ENCODE data around the gene PTH1R.

The PTH1R gene

GRCh38 chr3:46934072-46934471 is 56.6 kb downstream of the PTH1R start:
- DNase-seq: no peak

GRCh38 chr3:46934498-46935167 is 57.1 kb downstream of the PTH1R start:
- no peak for DNase-seq

GRCh38 chr3:46935168-46935858 is 57.8 kb downstream of the PTH1R start:
- no peak for DNase-seq

- no peak for DNase-seq
Observed at GRCh38 chr3:46935989-46936558, 58.6 kb downstream of the PTH1R start.

- DNase-seq: no peak
Observed at GRCh38 chr3:46936733-46937250, 59.3 kb downstream of the PTH1R start.

- no peak for DNase-seq
Observed at GRCh38 chr3:46938118-46938517, 60.6 kb downstream of the PTH1R start.

- no peak for DNase-seq
Observed at GRCh38 chr3:46939578-46940445, 62.3 kb downstream of the PTH1R start.

- DNase-seq: no peak
Observed at GRCh38 chr3:46942076-46942475, 64.6 kb downstream of the PTH1R start.

GRCh38 chr3:46942481-46943236 is 65.1 kb downstream of the PTH1R start:
- no peak for DNase-seq

GRCh38 chr3:46943237-46944187 is 66.0 kb downstream of the PTH1R start:
- no peak for DNase-seq

GRCh38 chr3:46944191-46944590 is 66.7 kb downstream of the PTH1R start:
- no peak for DNase-seq

GRCh38 chr3:46946416-46946815 is 68.9 kb downstream of the PTH1R start:
- DNase-seq: no peak

- no peak for DNase-seq
Observed at GRCh38 chr3:46946856-46947545, 69.5 kb downstream of the PTH1R start.

GRCh38 chr3:46947546-46947901 is 70.0 kb downstream of the PTH1R start:
- DNase-seq: no peak

- no peak for DNase-seq
Observed at GRCh38 chr3:46947981-46948791, 70.7 kb downstream of the PTH1R start.

GRCh38 chr3:46948830-46949671 is 71.5 kb downstream of the PTH1R start:
- no peak for DNase-seq

- no peak for DNase-seq
Observed at GRCh38 chr3:46950177-46950576, 72.7 kb downstream of the PTH1R start.

GRCh38 chr3:46950650-46951241 is 73.2 kb downstream of the PTH1R start:
- no peak for DNase-seq
